Muscle layer of duodenum (tissue), 2 donors: ENCODE results near the gene PHLDA1.

Source experiments
- H3K27ac ChIP-seq: one replicate; pipeline ENCODE4 v1.7.0; 2013; ENCODE audit warnings: mild to moderate bottlenecking, low read length
- H3K27me3 ChIP-seq: one replicate; pipeline ENCODE4 v1.7.0; 2013; ENCODE audit warnings: low read depth, mild to moderate bottlenecking, control low read depth, low read length
- H3K36me3 ChIP-seq, 2 donors: one replicate each; pipeline ENCODE4 v1.7.0; 2013; ENCODE audit warnings: low read length in 2 of 2, control low read depth in 1 of 2, mild to moderate bottlenecking in 1 of 2; ENCODE audit not compliant: insufficient read depth in 2 of 2, control insufficient read depth in 1 of 2
- H3K4me1 ChIP-seq, 2 donors: one replicate each; pipeline ENCODE4 v1.7.0; 2013; ENCODE audit warnings: low read length in 2 of 2, mild to moderate bottlenecking in 2 of 2, control low read depth in 1 of 2, moderate library complexity in 1 of 2; ENCODE audit not compliant: insufficient read depth in 2 of 2, control insufficient read depth in 1 of 2
- H3K4me3 ChIP-seq, 2 donors: one replicate each; pipeline ENCODE4 v1.7.0; 2013; ENCODE audit warnings: low read length in 2 of 2, low read depth in 1 of 2, mild to moderate bottlenecking in 1 of 2
- H3K9me3 ChIP-seq, 2 donors: one replicate each; pipeline ENCODE4 v1.7.0; 2013; ENCODE audit warnings: low read length in 2 of 2, control low read depth in 1 of 2, mild to moderate bottlenecking in 1 of 2; ENCODE audit not compliant: control insufficient read depth in 1 of 2
- donor health status: healthy.

Gene PHLDA1

GRCh38 chr12:76037130-76038103 lies 5.8 kb upstream of the PHLDA1 start:
- Histone ChIP-seq H3K4me1 (no peaks in the 10 kb centered on the region), H3K9me3 (no peaks in the 10 kb centered on the region), H3K27me3 (no peaks in the 10 kb centered on the region), H3K36me3 (peaks cover 0 to 2% of the 10 kb centered on the region in 2 donors), H3K27ac (no peak overlapping the region), H3K4me3 (no peak overlapping the region)

- Histone ChIP-seq H3K9me3 (no peaks in the 10 kb centered on the region), H3K27me3 (no peaks in the 10 kb centered on the region), H3K4me3 (no peak overlapping the region), H3K36me3 (peaks cover 0 to 11% of the 10 kb centered on the region in 2 donors), H3K4me1 (no peaks in the 10 kb centered on the region), H3K27ac (no peak overlapping the region)
Observed at GRCh38 chr12:76035045-76035444, 3.5 kb upstream of the PHLDA1 start.

GRCh38 chr12:76033081-76034011 lies 1.8 kb upstream of the PHLDA1 start:
- Histone ChIP-seq H3K27ac (peak overlapping the region; percentile 94), H3K4me3 (peak overlapping the region; percentile 88 to 96), H3K27me3 (no peaks in the 10 kb centered on the region), H3K36me3 (peaks cover 0 to 11% of the 10 kb centered on the region in 2 donors), H3K4me1 (no peaks in the 10 kb centered on the region), H3K9me3 (no peaks in the 10 kb centered on the region)

- Histone ChIP-seq H3K27ac (peak overlapping the region; percentile 94), H3K36me3 (peaks cover 0 to 11% of the 10 kb centered on the region in 2 donors), H3K4me3 (peak overlapping the region; percentile 88 to 96), H3K9me3 (no peaks in the 10 kb centered on the region), H3K4me1 (no peaks in the 10 kb centered on the region), H3K27me3 (no peaks in the 10 kb centered on the region)
Observed at GRCh38 chr12:76032043-76032981, 736 bp upstream of the PHLDA1 start.

- Histone ChIP-seq H3K4me3 (peak overlapping the region; percentile 88 to 96), H3K4me1 (no peaks in the 10 kb centered on the region)
Observed at GRCh38 chr12:76031081-76031413, 529 bp downstream of the PHLDA1 start.

GRCh38 chr12:76030341-76031080 lies 1.1 kb downstream of the PHLDA1 start:
- H3K4me1 ChIP-seq, result no peaks in the 10 kb centered on the region
- H3K4me3 ChIP-seq, result peak overlapping the region; percentile 88 to 96
- no peaks in the 10 kb centered on the region for H3K27me3 ChIP-seq
- H3K36me3 ChIP-seq, result peaks cover 0 to 11% of the 10 kb centered on the region in 2 donors
- H3K9me3 ChIP-seq, result no peaks in the 10 kb centered on the region
- H3K27ac ChIP-seq, result peak overlapping the region; percentile 51

More at GRCh38 chr12:76031081-76031413, 529 bp downstream of the PHLDA1 start:
- Histone ChIP-seq H3K36me3 (peaks cover 0 to 11% of the 10 kb centered on the region in 2 donors), H3K9me3 (no peaks in the 10 kb centered on the region), H3K27ac (peak overlapping the region; percentile 51), H3K27me3 (no peaks in the 10 kb centered on the region)

GRCh38 chr12:76029982-76030340 lies 1.6 kb downstream of the PHLDA1 start:
- no peaks in the 10 kb centered on the region for H3K4me1 ChIP-seq
- no peaks in the 10 kb centered on the region for H3K9me3 ChIP-seq
- peak overlapping the region; percentile 51 for H3K27ac ChIP-seq
- H3K27me3 ChIP-seq, result no peaks in the 10 kb centered on the region
- peak overlapping the region; percentile 88 to 96 for H3K4me3 ChIP-seq
- peaks cover 0 to 11% of the 10 kb centered on the region in 2 donors for H3K36me3 ChIP-seq

- Histone ChIP-seq H3K36me3 (peaks cover 0 to 11% of the 10 kb centered on the region in 2 donors), H3K9me3 (no peaks in the 10 kb centered on the region), H3K27ac (peak overlapping the region; percentile 51), H3K27me3 (no peaks in the 10 kb centered on the region), H3K4me1 (no peaks in the 10 kb centered on the region), H3K4me3 (peak overlapping the region; percentile 88 to 96)
Observed at GRCh38 chr12:76028571-76029277, 2.9 kb downstream of the PHLDA1 start.

GRCh38 chr12:76026643-76027063 lies 4.9 kb downstream of the PHLDA1 start:
- no peaks in the 10 kb centered on the region for H3K4me1 ChIP-seq
- no peaks in the 10 kb centered on the region for H3K9me3 ChIP-seq
- H3K27ac ChIP-seq, result no peak overlapping the region
- H3K4me3 ChIP-seq, result no peak overlapping the region
- H3K27me3 ChIP-seq, result no peaks in the 10 kb centered on the region
- peaks cover 0 to 1% of the 10 kb centered on the region in 2 donors for H3K36me3 ChIP-seq
